K562 (cell line): ENCODE measurements around the gene SLC25A10. TPM values are rescaled to one million over a fixed set of nuclear protein-coding genes. Genes with fewer than 3 reads are reported as not detected.

ENCODE experiments used
- DACH1 ChIP-seq: fragments of 450-650 bp; IDR thresholded peaks from 2 replicates; pipeline ENCODE4 v1.6.1; 2018; ENCODE audit not compliant: partially characterized antibody
- LEF1 ChIP-seq: fragments of 450-650 bp; IDR thresholded peaks from 2 replicates; pipeline ENCODE4 v1.6.1; 2016; ENCODE audit warnings: mild to moderate bottlenecking
- MAFK ChIP-seq: IDR thresholded peaks from 2 replicates; pipeline ENCODE4 v1.6.1; 2011; ENCODE audit warnings: low read length, improper control_type of control experiment
- MEF2A ChIP-seq: IDR thresholded peaks from 2 replicates; pipeline ENCODE4 v1.6.1; 2011; ENCODE audit warnings: low read depth, mild to moderate bottlenecking, low read length, moderate library complexity; ENCODE audit not compliant: control insufficient read depth
- NCOA6 ChIP-seq: fragments of 450-650 bp; IDR thresholded peaks from 2 replicates; pipeline ENCODE4 v1.6.1; 2017; ENCODE audit warnings: mild to moderate bottlenecking
- NR2C2 ChIP-seq, 2 experiments: fragments of 200-800 bp in 1 of 2; sonication (Bioruptor generic) in 1 of 2; sonication (generic) in 1 of 2; formaldehyde crosslinking in 1 of 2; IDR thresholded peaks; 2 replicates each; pipeline versions ENCODE4 v1.6.1 to v1.8.0; 2016 to 2022; ENCODE audit warnings: mild to moderate bottlenecking in 1 of 2, missing compliant biosample characterization in 1 of 2, missing genetic modification characterization in 1 of 2, missing genetic modification reagents in 1 of 2
- PML ChIP-seq: IDR thresholded peaks from 2 replicates; pipeline ENCODE4 v1.6.1; 2012; ENCODE audit warnings: low read length, inconsistent platforms
- SIN3B ChIP-seq: fragments of 450-650 bp; IDR thresholded peaks from 2 replicates; pipeline ENCODE4 v1.6.1; 2017; ENCODE audit warnings: low read depth, mild to moderate bottlenecking, moderate library complexity
- TBP ChIP-seq: optimal IDR thresholded peaks from 2 replicates; pipeline ENCODE3; 2011; ENCODE audit warnings: low read depth, low read length, improper control_type of control experiment
- ZNF253 ChIP-seq: fragments of 250-450 bp; sonication (Bioruptor Pico); conservative IDR thresholded peaks from 2 replicates; pipeline ENCODE4 v1.6.1; 2021; ENCODE audit warnings: mild to moderate bottlenecking
- ZNF780A ChIP-seq: fragments of 250-450 bp; sonication (Bioruptor Pico); IDR thresholded peaks from 2 replicates; pipeline ENCODE4 v1.5.0; 2021; ENCODE audit warnings: mild to moderate bottlenecking
- ZSCAN32 ChIP-seq: fragments of 450-650 bp; formaldehyde crosslinking; IDR thresholded peaks from 2 replicates; pipeline ENCODE4 v1.4.0; 2020; ENCODE audit warnings: mild to moderate bottlenecking, moderate library complexity
- polyA plus RNA-seq, 8 experiments: library from polyadenylated mRNA; depleted of rRNA in 4 of 8; stranded (reverse) in 5 of 8; unstranded in 3 of 8; fragments of >200 nt; fragmentation: Nextera tagmentation in 2 of 8; fragmentation: Illumina TruSeq in 1 of 8; extraction: Ambion mirVana in 2 of 8; extraction: Trizol in 1 of 8; gene quantifications; 2 replicates each; pipeline versions ENCODE4 v1.2.1 to v1.2.3, GENCODE V29; 2011 to 2014; ENCODE audit warnings: inconsistent platforms in 1 of 8, missing spikeins in 1 of 8
- total RNA-seq, 7 experiments: library from RNA; depleted of rRNA in 6 of 7; stranded (reverse); fragments of >200 nt in 6 of 7; fragmentation: Illumina TruSeq in 2 of 7; extraction: Trizol in 2 of 7; gene quantifications; 2 replicates each; pipeline versions ENCODE4 v1.2.1 to v1.2.3, GENCODE V29; 2011 to 2021; ENCODE audit warnings: low replicate concordance in 1 of 7
- TF ChIP-seq, protein P1 (sequence below): fragments of 250-450 bp; sonication (Bioruptor Pico); IDR thresholded peaks from 2 replicates; pipeline ENCODE4 v1.8.0; 2021; ENCODE audit warnings: moderate library complexity, mild to moderate bottlenecking, inconsistent platforms
- TF ChIP-seq, protein P2 (sequence below): fragments of 450-650 bp; IDR thresholded peaks from 2 replicates; pipeline ENCODE4 v1.6.1; 2017; ENCODE audit warnings: antibody characterized with exemption
- TF ChIP-seq, protein P3 (sequence below): fragments of 250-450 bp; sonication (Bioruptor Pico); IDR thresholded peaks from 2 replicates; pipeline ENCODE4 v1.5.0; 2021
- TF ChIP-seq, protein P4 (sequence below): fragments of 450-650 bp; formaldehyde crosslinking; IDR thresholded peaks from 2 replicates; pipeline ENCODE4 v1.4.0; 2020; ENCODE audit warnings: mild to moderate bottlenecking, moderate library complexity
- TF ChIP-seq, protein P5 (sequence below): fragments of 200-400 bp; formaldehyde crosslinking; IDR thresholded peaks from 2 replicates; pipeline ENCODE4 v1.6.1; 2017; ENCODE audit warnings: mild to moderate bottlenecking, low read depth, low read length, moderate library complexity
- TF ChIP-seq, protein P6 (sequence below): fragments of 450-650 bp; IDR thresholded peaks from 2 replicates; pipeline ENCODE4 v1.6.1; 2017; ENCODE audit warnings: mild to moderate bottlenecking, moderate library complexity

Gene SLC25A10
- total and polyA plus RNA-seq, 9 of the 15 experiments (the other 6 are each of a cell fraction or from before 2014, with no cell fraction given) = 0.10 to 85.6 (median 34.3) TPM

DNA sequence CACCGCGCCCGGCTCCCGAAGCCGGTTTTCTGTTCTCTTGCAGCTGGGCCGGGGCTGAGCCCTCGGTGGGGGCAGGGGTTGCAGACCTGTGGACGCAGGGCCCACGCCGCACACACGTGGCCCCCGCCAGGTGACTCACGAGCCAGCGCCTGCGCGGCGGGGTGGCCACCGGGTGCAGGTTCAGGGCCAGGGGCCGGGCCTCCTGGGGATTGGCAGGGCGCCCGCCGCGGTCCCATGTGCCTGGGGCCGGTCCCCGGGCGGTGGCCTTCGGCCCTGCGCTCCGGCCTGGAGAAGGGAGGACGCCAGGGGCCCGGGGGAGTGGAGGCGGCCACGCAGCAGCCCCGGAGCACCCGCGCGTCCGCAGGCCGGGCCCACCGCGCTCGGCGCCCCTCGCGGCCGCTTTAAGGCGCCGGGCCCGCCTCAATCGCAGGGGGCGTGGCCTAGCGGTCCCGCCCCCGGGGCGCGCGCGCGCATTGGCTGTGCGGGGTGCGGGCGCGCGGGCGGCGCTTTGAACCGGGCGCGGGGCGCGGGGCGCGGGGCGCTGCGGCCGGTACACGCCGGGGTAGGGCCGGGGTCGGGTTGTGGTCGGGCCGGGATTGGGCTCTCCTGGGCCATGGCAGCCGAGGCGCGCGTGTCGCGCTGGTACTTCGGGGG lies at the start of gene SLC25A10 (continued):
- TF ChIP-seq ZSCAN32 (CRISPR knock-in tag) (no peak), SIN3B (0 out of 2 replicates have a peak, but pooled peaks have one; percentile 13), PML (no peak; the same call in 1 of the 2 replicates), NCOA6 (no peak), ZNF253 (CRISPR knock-in tag) (no peak), NR2C2 (CRISPR knock-in tag; IDR thresholded peaks at IDR 0.05) (no peak), NR2C2 (tag; IDR thresholded peaks at IDR 0.05) (peak; percentile 58; the same call in 1 of the 2 replicates), DACH1 (peak; percentile 42), MEF2A (no peak), ZNF780A (CRISPR knock-in tag) (no peak), MAFK (no peak), LEF1 (0 out of 2 replicates have a peak, but pooled peaks have one; percentile 5), TBP (peak; percentile 40)
- TF ChIP-seq, protein P1, sequence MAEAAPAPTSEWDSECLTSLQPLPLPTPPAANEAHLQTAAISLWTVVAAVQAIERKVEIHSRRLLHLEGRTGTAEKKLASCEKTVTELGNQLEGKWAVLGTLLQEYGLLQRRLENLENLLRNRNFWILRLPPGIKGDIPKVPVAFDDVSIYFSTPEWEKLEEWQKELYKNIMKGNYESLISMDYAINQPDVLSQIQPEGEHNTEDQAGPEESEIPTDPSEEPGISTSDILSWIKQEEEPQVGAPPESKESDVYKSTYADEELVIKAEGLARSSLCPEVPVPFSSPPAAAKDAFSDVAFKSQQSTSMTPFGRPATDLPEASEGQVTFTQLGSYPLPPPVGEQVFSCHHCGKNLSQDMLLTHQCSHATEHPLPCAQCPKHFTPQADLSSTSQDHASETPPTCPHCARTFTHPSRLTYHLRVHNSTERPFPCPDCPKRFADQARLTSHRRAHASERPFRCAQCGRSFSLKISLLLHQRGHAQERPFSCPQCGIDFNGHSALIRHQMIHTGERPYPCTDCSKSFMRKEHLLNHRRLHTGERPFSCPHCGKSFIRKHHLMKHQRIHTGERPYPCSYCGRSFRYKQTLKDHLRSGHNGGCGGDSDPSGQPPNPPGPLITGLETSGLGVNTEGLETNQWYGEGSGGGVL (CRISPR knock-in tag) = no peak
- TF ChIP-seq, protein P2, sequence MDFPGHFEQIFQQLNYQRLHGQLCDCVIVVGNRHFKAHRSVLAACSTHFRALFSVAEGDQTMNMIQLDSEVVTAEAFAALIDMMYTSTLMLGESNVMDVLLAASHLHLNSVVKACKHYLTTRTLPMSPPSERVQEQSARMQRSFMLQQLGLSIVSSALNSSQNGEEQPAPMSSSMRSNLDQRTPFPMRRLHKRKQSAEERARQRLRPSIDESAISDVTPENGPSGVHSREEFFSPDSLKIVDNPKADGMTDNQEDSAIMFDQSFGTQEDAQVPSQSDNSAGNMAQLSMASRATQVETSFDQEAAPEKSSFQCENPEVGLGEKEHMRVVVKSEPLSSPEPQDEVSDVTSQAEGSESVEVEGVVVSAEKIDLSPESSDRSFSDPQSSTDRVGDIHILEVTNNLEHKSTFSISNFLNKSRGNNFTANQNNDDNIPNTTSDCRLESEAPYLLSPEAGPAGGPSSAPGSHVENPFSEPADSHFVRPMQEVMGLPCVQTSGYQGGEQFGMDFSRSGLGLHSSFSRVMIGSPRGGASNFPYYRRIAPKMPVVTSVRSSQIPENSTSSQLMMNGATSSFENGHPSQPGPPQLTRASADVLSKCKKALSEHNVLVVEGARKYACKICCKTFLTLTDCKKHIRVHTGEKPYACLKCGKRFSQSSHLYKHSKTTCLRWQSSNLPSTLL = no peak
- TF ChIP-seq, protein P3, sequence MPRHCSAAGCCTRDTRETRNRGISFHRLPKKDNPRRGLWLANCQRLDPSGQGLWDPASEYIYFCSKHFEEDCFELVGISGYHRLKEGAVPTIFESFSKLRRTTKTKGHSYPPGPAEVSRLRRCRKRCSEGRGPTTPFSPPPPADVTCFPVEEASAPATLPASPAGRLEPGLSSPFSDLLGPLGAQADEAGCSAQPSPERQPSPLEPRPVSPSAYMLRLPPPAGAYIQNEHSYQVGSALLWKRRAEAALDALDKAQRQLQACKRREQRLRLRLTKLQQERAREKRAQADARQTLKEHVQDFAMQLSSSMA (CRISPR knock-in tag) = 0 out of 2 replicates have a peak, but pooled peaks have one; percentile 59
- TF ChIP-seq, protein P4, sequence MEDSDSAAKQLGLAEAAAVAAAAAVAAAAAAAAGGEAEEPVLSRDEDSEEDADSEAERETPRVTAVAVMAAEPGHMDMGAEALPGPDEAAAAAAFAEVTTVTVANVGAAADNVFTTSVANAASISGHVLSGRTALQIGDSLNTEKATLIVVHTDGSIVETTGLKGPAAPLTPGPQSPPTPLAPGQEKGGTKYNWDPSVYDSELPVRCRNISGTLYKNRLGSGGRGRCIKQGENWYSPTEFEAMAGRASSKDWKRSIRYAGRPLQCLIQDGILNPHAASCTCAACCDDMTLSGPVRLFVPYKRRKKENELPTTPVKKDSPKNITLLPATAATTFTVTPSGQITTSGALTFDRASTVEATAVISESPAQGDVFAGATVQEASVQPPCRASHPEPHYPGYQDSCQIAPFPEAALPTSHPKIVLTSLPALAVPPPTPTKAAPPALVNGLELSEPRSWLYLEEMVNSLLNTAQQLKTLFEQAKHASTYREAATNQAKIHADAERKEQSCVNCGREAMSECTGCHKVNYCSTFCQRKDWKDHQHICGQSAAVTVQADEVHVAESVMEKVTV (CRISPR knock-in tag) = no peak
- TF ChIP-seq, protein P5, sequence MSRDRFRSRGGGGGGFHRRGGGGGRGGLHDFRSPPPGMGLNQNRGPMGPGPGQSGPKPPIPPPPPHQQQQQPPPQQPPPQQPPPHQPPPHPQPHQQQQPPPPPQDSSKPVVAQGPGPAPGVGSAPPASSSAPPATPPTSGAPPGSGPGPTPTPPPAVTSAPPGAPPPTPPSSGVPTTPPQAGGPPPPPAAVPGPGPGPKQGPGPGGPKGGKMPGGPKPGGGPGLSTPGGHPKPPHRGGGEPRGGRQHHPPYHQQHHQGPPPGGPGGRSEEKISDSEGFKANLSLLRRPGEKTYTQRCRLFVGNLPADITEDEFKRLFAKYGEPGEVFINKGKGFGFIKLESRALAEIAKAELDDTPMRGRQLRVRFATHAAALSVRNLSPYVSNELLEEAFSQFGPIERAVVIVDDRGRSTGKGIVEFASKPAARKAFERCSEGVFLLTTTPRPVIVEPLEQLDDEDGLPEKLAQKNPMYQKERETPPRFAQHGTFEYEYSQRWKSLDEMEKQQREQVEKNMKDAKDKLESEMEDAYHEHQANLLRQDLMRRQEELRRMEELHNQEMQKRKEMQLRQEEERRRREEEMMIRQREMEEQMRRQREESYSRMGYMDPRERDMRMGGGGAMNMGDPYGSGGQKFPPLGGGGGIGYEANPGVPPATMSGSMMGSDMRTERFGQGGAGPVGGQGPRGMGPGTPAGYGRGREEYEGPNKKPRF = no peak
- TF ChIP-seq, protein P6, sequence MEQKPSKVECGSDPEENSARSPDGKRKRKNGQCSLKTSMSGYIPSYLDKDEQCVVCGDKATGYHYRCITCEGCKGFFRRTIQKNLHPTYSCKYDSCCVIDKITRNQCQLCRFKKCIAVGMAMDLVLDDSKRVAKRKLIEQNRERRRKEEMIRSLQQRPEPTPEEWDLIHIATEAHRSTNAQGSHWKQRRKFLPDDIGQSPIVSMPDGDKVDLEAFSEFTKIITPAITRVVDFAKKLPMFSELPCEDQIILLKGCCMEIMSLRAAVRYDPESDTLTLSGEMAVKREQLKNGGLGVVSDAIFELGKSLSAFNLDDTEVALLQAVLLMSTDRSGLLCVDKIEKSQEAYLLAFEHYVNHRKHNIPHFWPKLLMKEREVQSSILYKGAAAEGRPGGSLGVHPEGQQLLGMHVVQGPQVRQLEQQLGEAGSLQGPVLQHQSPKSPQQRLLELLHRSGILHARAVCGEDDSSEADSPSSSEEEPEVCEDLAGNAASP = no peak
